Measurements from ENCODE around the gene METTL21C.

GRCh38 chr13:102658660-102659059, 36.2 kb downstream of the METTL21C start:
- TF ChIP-seq TAF1 (IDR thresholded peaks at IDR 0.05; ENCODE audit: low read depth) = no peak
- no peak for TF ChIP-seq FOXM1 (IDR thresholded peaks at IDR 0.05; ENCODE audit: borderline replicate concordance, low read depth)
- no peak for TF ChIP-seq NFIC (IDR thresholded peaks at IDR 0.05)
- no peak for TF ChIP-seq CEBPB (IDR thresholded peaks at IDR 0.05)
- no peak for TF ChIP-seq REST (IDR thresholded peaks at IDR 0.05; ENCODE audit: low read depth)
- no peak for TF ChIP-seq EP300 (IDR thresholded peaks at IDR 0.05; ENCODE audit: borderline replicate concordance)
- no peak for TF ChIP-seq EGR1 (IDR thresholded peaks at IDR 0.05)
- no peak for TF ChIP-seq YY1 (IDR thresholded peaks at IDR 0.05; ENCODE audit: low read depth)
- TF ChIP-seq RAD21 (IDR thresholded peaks at IDR 0.05; ENCODE audit: low read depth) = no peak
